Measurements from ENCODE around the gene FAM114A2.

DNA sequence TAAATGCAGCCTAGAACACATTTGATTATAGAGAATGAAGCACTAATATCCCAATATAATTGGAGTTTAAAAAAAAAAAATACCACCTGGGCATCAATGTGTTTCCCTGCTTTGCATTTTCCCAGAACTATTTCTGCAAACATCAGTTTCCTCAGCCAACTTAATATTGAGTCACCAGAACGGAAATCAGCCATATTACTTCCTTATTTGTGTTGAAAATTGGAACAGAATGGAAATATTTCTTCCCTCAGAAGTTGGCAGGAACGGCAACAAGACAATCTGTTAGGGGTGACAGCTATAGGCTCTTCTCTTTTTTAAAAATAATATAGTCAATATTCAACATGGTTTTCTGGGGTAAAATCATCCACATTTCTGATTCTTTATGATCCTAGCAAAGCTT is 4.1 kb upstream of the FAM114A2 start:
- TF ChIP-seq, protein P1, sequence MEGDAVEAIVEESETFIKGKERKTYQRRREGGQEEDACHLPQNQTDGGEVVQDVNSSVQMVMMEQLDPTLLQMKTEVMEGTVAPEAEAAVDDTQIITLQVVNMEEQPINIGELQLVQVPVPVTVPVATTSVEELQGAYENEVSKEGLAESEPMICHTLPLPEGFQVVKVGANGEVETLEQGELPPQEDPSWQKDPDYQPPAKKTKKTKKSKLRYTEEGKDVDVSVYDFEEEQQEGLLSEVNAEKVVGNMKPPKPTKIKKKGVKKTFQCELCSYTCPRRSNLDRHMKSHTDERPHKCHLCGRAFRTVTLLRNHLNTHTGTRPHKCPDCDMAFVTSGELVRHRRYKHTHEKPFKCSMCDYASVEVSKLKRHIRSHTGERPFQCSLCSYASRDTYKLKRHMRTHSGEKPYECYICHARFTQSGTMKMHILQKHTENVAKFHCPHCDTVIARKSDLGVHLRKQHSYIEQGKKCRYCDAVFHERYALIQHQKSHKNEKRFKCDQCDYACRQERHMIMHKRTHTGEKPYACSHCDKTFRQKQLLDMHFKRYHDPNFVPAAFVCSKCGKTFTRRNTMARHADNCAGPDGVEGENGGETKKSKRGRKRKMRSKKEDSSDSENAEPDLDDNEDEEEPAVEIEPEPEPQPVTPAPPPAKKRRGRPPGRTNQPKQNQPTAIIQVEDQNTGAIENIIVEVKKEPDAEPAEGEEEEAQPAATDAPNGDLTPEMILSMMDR (IDR thresholded peaks at IDR 0.05): no peak
- TF ChIP-seq POLR2A (IDR thresholded peaks at IDR 0.05) (no peak), POLR2AphosphoS5 (IDR thresholded peaks at IDR 0.05) (no peak), EP300 (IDR thresholded peaks at IDR 0.05) (no peak)

All from upper lobe of left lung (tissue), 4 donors.